ENCODE data around the gene LGR4.
"Not testable (repeated sequence)": the region's sequence is repeated elsewhere in the genome, so short reads cannot be mapped to it uniquely, and the experiment has no call there.

LGR4 gene

DNA sequence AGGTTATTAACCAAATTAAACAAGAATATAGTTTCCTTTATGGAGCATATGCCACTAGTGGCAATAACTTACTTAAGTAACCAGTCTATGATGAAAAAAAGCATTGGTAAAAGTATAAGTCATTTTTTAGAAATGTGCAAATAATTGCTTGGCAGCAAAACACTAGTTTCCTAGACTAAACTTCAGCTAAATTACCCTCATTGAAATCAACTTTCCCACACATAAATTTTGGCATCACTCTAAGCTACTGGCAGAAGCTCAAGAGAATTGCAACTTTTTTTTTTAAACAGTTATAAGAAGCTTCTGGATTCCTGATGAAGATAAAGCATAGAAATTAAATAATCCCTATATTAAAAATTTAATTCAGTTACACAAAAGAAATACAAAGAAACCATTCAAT lies 122.1 kb downstream of the LGR4 start:
- no peak for DNase-seq (ENCODE audit: low read depth in 2 of 2)

DNA sequence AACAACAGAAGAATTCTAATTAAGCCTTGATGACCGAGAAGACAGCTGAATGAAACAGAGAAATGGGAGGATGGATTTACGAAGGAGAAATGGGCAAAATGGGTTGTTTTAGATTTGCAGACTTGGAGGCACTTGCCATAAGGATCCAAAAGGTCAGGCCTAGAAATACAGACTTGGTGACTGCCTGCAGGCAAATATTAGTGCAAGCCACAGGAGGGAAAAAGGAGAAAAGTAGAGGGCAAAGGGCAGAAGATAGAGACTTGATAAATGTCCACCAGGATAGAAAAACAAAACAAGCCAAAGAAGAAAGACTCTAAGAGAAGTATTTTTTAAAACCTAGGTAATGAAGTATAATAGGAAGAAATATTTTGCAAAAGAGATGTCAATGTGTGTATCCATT lies 122.7 kb downstream of the LGR4 start:
- DNase-seq (ENCODE audit: low read depth in 2 of 2), result no peak

DNA sequence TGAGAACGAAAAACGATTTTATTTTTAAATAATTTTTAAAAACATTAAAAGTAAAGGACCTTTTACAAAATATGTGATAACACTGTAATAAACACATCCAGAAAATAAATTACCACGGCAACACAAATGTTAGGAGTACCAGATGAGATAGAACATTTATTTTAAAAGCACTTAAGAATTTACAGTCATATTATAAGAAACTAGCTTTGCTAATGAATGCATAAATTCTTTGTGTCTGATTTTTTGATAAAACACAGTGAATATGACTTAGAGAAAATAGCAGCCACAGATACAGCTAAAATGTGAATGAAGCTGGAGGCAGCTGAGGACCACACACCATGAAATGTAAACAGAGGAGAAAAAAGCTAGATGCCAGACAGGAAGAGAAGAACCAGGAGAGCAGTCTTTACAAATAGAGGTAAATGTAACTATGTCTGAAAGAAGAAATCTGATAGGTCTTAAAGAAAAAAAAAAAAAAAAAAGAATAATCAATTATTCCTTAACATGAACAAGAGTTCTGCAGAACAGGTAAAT lies 124.2 kb downstream of the LGR4 start:
- DNase-seq (ENCODE audit: low read depth in 2 of 2), result no peak

- no peak for DNase-seq (ENCODE audit: low read depth in 2 of 2)
Observed at GRCh38 chr11:27347359-27348339, 124.9 kb downstream of the LGR4 start.

- no peak for DNase-seq (ENCODE audit: low read depth in 2 of 2)
Observed at GRCh38 chr11:27339941-27340340, 132.6 kb downstream of the LGR4 start.

DNA sequence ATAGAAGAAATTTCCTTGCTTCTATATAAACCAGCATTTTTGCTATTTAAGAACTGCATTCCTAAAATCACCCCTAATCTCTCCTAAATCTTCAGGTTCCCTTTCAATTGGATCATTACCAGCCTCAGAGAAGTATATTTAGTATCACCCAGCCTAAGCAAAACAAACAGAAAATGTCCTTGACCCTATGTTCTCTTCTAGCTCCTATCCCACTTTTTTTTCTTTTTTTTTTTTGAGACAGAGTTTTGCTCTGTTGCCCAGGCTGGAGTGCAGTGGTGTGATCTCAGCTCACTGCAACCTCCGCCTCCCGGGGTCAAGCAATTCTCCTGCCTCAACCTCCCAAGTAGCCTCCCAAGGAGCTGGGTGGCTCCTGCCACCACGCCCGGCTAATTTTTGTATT lies 137.8 kb downstream of the LGR4 start:
- DNase-seq (ENCODE audit: low read depth in 2 of 2), result not testable (repeated sequence)

DNA sequence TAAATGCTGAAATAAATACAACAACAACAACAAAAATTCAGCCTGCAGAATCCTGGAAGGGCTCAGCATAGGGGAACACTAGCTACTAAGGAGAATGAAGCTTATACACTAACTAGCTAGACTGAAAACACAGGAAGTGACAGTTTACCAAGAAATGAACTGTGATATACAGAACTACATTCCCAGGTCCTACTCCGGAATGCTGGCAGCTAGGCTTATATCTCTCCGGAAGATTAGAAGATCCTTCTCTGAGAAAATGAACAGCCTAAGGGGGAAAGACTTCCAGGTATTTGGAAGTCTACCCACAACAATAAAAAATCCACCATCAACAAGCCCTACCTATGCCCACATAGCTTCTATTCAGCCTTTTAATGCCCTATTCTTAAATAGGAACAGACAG lies 140.6 kb downstream of the LGR4 start:
- DNase-seq (ENCODE audit: low read depth in 2 of 2), result no peak

DNA sequence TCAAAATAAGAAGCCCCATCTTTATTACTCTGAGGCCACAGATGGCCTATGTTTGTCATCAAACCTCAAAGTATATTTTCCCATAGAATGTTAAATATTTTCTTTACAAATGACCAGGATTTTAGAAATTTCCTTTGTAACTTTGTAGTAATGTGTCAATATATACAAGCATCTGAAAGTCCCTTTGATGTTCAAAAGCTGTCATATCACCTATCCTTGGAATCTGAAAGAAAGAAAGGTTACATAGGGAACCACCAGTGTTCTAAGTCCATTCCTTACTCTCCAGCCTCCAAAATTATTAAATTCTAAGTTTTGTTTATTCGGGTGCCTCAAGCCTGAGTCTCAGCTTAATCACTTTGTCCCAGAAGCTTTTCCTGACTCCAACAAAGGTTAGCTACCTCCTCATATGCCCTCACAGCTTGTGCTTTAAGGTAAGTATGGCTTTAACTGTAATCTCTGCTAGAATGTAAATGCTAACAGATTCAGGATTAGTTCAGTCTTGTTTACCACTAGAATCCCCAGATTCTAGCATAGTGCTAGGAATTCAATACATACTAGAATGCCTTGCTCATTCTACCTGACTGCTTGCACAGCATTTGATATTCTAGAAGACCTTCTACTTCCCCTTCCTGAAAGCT lies 141.8 kb downstream of the LGR4 start:
- DNase-seq (ENCODE audit: low read depth in 2 of 2), result no peak

- no peak for DNase-seq (ENCODE audit: low read depth in 2 of 2)
Observed at GRCh38 chr11:27329867-27330632, 142.5 kb downstream of the LGR4 start.

DNA sequence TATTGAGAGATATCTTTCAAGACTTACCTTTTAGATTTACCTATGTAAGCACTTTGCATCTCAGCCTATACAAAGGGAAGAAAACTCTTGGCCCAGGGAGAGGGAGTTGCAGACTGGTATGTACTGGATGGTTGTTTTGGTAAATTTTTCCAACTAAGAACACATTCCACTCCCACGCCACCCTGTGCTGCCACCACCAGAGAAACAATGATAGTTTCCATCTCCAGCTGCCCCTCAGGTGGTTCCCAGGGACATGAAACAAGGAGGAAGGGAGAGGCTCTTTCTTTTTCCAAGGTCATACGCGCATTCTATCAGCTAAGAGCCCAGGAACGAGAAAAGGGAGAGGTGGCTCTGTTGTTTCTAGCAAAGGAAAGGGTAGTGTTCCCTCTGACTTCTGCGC lies 144.0 kb downstream of the LGR4 start:
- DNase-seq (ENCODE audit: low read depth in 2 of 2), result no peak

GRCh38 chr11:27327064-27327463 lies 145.5 kb downstream of the LGR4 start:
- DNase-seq (ENCODE audit: low read depth in 2 of 2), result not testable (repeated sequence)

DNA sequence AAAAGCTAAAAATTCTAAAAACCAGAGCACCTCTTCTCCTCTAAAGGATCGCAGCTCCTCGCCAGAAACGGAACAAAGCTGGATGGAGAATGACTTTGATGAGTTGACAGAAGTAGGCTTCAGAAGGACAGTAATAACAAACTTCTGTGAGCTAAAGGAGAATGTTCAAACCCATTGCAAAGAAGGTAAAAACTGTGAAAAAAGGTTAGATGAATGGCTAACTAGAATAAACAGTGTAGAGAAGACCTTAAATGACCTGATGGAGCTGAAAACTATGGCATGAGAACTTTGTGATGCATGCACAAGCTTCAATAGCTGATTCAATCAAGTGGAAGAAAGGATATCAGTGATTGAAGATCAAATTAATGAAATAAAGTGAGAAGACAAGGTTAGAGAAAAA lies 150.4 kb downstream of the LGR4 start:
- not testable (repeated sequence) for DNase-seq (ENCODE audit: low read depth in 2 of 2)

DNA sequence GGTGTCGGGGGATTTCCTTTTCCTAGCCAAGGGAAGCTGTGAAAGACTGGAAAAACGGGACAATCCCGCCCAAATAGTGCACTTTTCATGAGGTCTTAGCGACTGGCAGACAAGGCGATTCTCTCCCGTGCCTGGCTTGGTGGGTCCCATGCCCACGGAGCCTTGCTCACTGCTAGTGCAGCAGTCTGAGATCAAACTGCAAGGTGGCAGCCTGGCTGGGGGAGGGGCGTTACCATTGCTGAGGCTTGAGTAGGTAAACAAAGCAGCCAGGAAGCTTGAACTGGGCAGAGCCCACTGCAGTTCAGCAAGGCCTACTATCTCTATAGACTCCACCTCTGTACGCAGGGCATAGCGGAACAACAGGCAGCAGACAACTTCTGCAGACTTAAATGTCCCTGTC lies 151.2 kb downstream of the LGR4 start:
- DNase-seq (ENCODE audit: low read depth in 2 of 2), result not testable (repeated sequence)

- DNase-seq (ENCODE audit: low read depth in 2 of 2), result no peak
Observed at GRCh38 chr11:27319072-27319471, 153.5 kb downstream of the LGR4 start.

DNA sequence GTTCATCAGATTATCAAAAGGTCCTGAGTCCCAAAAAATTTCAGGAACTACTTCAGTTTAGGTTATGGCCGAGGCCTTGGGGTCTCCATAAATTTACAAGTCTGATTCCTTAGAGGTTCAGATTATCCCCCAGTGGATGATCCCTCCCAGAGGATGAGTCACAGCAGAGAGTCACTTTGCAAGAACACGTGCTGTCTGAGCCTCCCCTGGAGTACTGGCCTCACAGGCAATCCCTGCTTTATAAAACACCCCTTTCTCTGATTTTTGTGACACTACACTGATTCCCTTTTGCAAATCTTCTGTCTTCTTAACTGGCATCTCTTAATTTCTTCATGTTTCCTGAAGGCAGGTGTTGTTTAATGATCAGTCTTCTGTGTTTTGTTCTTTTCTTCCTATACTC lies 154.8 kb downstream of the LGR4 start:
- no peak for DNase-seq (ENCODE audit: low read depth in 2 of 2)

Measured in stimulated activated CD4-positive, alpha-beta T cell treated with anti-CD3 and anti-CD28 coated beads, Interleukin-12 subunit alpha, Interleukin-12 subunit beta, amount 100 ng/mL, for 24 hours (primary cell).